Activated T-helper 17 cell treated with anti-CD3 and anti-CD28 coated beads, Interleukin-2, amount 50 U/mL, for 72 hours (primary cell): ENCODE measurements around the gene CT47C1. TPM values are rescaled to one million over a fixed set of nuclear protein-coding genes. Genes with fewer than 3 reads are reported as not detected.

Source experiments
- ATAC-seq: fragments of 150-1000 bp; cut with Tn5 transposase; replicated peaks from 2 replicates; pipeline ENCODE4 v1.10.0; 2021; ENCODE audit warnings: mild to moderate bottlenecking, moderate library complexity
- H3K27ac Mint-ChIP-seq: one replicate; pipeline ENCODE4 v1.8.0; 2022; ENCODE audit warnings: mixed read lengths
- H3K27me3 Mint-ChIP-seq: one replicate; pipeline ENCODE4 v1.8.0; 2022; ENCODE audit warnings: mixed read lengths
- H3K36me3 Mint-ChIP-seq: one replicate; pipeline ENCODE4 v1.8.0; 2022; ENCODE audit warnings: low read depth, mild to moderate bottlenecking, mixed read lengths
- H3K4me1 Mint-ChIP-seq: one replicate; pipeline ENCODE4 v1.8.0; 2022; ENCODE audit warnings: mixed read lengths
- H3K4me3 Mint-ChIP-seq: one replicate; pipeline ENCODE4 v1.8.0; 2022; ENCODE audit warnings: mild to moderate bottlenecking, mixed read lengths
- H3K9me3 Mint-ChIP-seq: one replicate; pipeline ENCODE4 v1.8.0; 2022; ENCODE audit warnings: mixed read lengths
- total RNA-seq, 2 donors: library from RNA; stranded (reverse); gene quantifications; one replicate each; pipeline ENCODE4 v1.2.3, GENCODE V29; 2022

CT47C1 gene
- total RNA-seq, 2 donors from 2014 or later = not detected

- Mint-ChIP-seq H3K36me3 (no peaks in the 10 kb centered on the region), H3K9me3 (no peaks in the 10 kb centered on the region), H3K4me3 (no peak overlapping the region), H3K27ac (no peak overlapping the region), H3K4me1 (no peaks in the 10 kb centered on the region), H3K27me3 (peaks cover 6% of the 10 kb centered on the region)
- no peak for ATAC-seq
These were observed 21.4 kb downstream of the CT47C1 start for GRCh38 chrX:119093991-119094735.

GRCh38 chrX:119094819-119095218 lies 22.0 kb downstream of the CT47C1 start:
- Mint-ChIP-seq H3K4me1 (no peaks in the 10 kb centered on the region), H3K27ac (no peak overlapping the region), H3K36me3 (no peaks in the 10 kb centered on the region), H3K27me3 (peaks cover 6% of the 10 kb centered on the region), H3K9me3 (no peaks in the 10 kb centered on the region), H3K4me3 (no peak overlapping the region)
- no peak for ATAC-seq

GRCh38 chrX:119095936-119096335 lies 23.1 kb downstream of the CT47C1 start:
- H3K27me3 Mint-ChIP-seq = peaks cover 6% of the 10 kb centered on the region
- ATAC-seq = no peak
- H3K9me3 Mint-ChIP-seq = no peaks in the 10 kb centered on the region
- H3K4me1 Mint-ChIP-seq = no peaks in the 10 kb centered on the region
- H3K27ac Mint-ChIP-seq = no peak overlapping the region
- H3K36me3 Mint-ChIP-seq = no peaks in the 10 kb centered on the region
- no peak overlapping the region for H3K4me3 Mint-ChIP-seq

- Mint-ChIP-seq H3K27ac (no peak overlapping the region), H3K9me3 (no peaks in the 10 kb centered on the region), H3K36me3 (no peaks in the 10 kb centered on the region), H3K4me3 (no peak overlapping the region), H3K4me1 (no peaks in the 10 kb centered on the region), H3K27me3 (peaks cover 3% of the 10 kb centered on the region)
- no peak for ATAC-seq
These were observed 28.4 kb downstream of the CT47C1 start for GRCh38 chrX:119101168-119101567.

GRCh38 chrX:119105826-119106225 lies 33.0 kb downstream of the CT47C1 start:
- no peak for ATAC-seq
- no peak overlapping the region for H3K4me3 Mint-ChIP-seq
- H3K36me3 Mint-ChIP-seq = no peaks in the 10 kb centered on the region
- H3K9me3 Mint-ChIP-seq = no peaks in the 10 kb centered on the region
- H3K27ac Mint-ChIP-seq = no peak overlapping the region
- peaks cover 3% of the 10 kb centered on the region for H3K27me3 Mint-ChIP-seq
- no peaks in the 10 kb centered on the region for H3K4me1 Mint-ChIP-seq

- H3K27ac Mint-ChIP-seq = no peak overlapping the region
- no peaks in the 10 kb centered on the region for H3K4me1 Mint-ChIP-seq
- no peaks in the 10 kb centered on the region for H3K9me3 Mint-ChIP-seq
- H3K27me3 Mint-ChIP-seq = peaks cover 3% of the 10 kb centered on the region
- no peak overlapping the region for H3K4me3 Mint-ChIP-seq
- H3K36me3 Mint-ChIP-seq = no peaks in the 10 kb centered on the region
- no peak for ATAC-seq
These were observed 34.4 kb downstream of the CT47C1 start for GRCh38 chrX:119107206-119107605.

- no peak overlapping the region for H3K4me3 Mint-ChIP-seq
- peaks cover 3% of the 10 kb centered on the region for H3K27me3 Mint-ChIP-seq
- peak; percentile 52 for ATAC-seq
- no peaks in the 10 kb centered on the region for H3K4me1 Mint-ChIP-seq
- no peak overlapping the region for H3K27ac Mint-ChIP-seq
- H3K36me3 Mint-ChIP-seq = no peaks in the 10 kb centered on the region
- H3K9me3 Mint-ChIP-seq = no peaks in the 10 kb centered on the region
These were observed 46.1 kb downstream of the CT47C1 start for GRCh38 chrX:119118780-119119395.

GRCh38 chrX:119121341-119121740 lies 48.5 kb downstream of the CT47C1 start:
- Mint-ChIP-seq H3K27me3 (peaks cover 3% of the 10 kb centered on the region), H3K36me3 (no peaks in the 10 kb centered on the region), H3K4me1 (no peaks in the 10 kb centered on the region), H3K4me3 (no peak overlapping the region), H3K27ac (no peak overlapping the region), H3K9me3 (no peaks in the 10 kb centered on the region)
- ATAC-seq = no peak

Other genes starting within 250 kb of the CT47C1 start
- gene ZCCHC12, start 249.2 kb upstream of the CT47C1 start, total RNA-seq = under 1 TPM in 1 of 2 donors, not detected in 1; 0.87 TPM
- 1 to 10 TPM; 3.7 to 7.6 TPM for gene LONRF3, start 98.4 kb upstream of the CT47C1 start, total RNA-seq
- gene KIAA1210, start 54.8 kb downstream of the CT47C1 start, total RNA-seq = not detected
- 10 to 100 TPM; 22.3 to 47.3 TPM for gene PGRMC1, start 163.3 kb downstream of the CT47C1 start, total RNA-seq